Mesothelial cell of epicardium (in vitro differentiated cells): Measurements from ENCODE around the gene SLC35C1. TPM values are rescaled to one million over a fixed set of nuclear protein-coding genes. Genes with fewer than 3 reads are reported as not detected.

Experiments used
- DNase-seq, 2 experiments: peaks; one replicate each; pipeline ENCODE4 v3.0.0; 2021; ENCODE audit warnings: low spot score in 2 of 2; ENCODE audit not compliant: unreplicated experiment in 2 of 2
- H3K27ac Mint-ChIP-seq: 2 replicates; pipeline ENCODE4 v1.8.0; 2021; ENCODE audit warnings: mixed read lengths
- H3K27me3 Mint-ChIP-seq: 2 replicates; pipeline ENCODE4 v1.8.0; 2021; ENCODE audit warnings: low read depth, mixed read lengths
- H3K36me3 Mint-ChIP-seq: 2 replicates; pipeline ENCODE4 v1.8.0; 2021; ENCODE audit warnings: mixed read lengths
- H3K4me1 Mint-ChIP-seq: 2 replicates; pipeline ENCODE4 v1.8.0; 2021; ENCODE audit warnings: mixed read lengths
- H3K4me3 Mint-ChIP-seq: 2 replicates; pipeline ENCODE4 v1.8.0; 2021; ENCODE audit warnings: mild to moderate bottlenecking, moderate library complexity, mixed read lengths
- H3K9me3 Mint-ChIP-seq: 2 replicates; pipeline ENCODE4 v1.8.0; 2021; ENCODE audit warnings: mixed read lengths
- CTCF ChIP-seq: fragments of 200-600 bp; sonication (generic); IDR thresholded peaks from one replicate; pipeline ENCODE4 v1.5.0; 2021; ENCODE audit warnings: antibody characterized with exemption; ENCODE audit not compliant: unreplicated experiment
- total RNA-seq: library from RNA; stranded (reverse); gene quantifications from 3 replicates; pipeline ENCODE4 v1.2.1, GENCODE V29; 2021

Gene SLC35C1
- total RNA-seq, 1 donor from 2014 or later, result 14.5 TPM

GRCh38 chr11:45810431-45811108 is 5.6 kb downstream of the SLC35C1 start:
- Mint-ChIP-seq H3K27ac (no peak overlapping the region), H3K9me3 (no peaks in the 10 kb centered on the region), H3K4me3 (no peak overlapping the region), H3K36me3 (peaks cover 4% of the 10 kb centered on the region), H3K27me3 (no peaks in the 10 kb centered on the region), H3K4me1 (peaks cover 27% of the 10 kb centered on the region)
- TF ChIP-seq CTCF, result no peak
- DNase-seq, result no peak

- no peaks in the 10 kb centered on the region for H3K27me3 Mint-ChIP-seq
- no peak for TF ChIP-seq CTCF
- no peak for DNase-seq
- H3K4me1 Mint-ChIP-seq, result peaks cover 26% of the 10 kb centered on the region
- no peak overlapping the region for H3K4me3 Mint-ChIP-seq
- H3K9me3 Mint-ChIP-seq, result no peaks in the 10 kb centered on the region
- no peak overlapping the region for H3K27ac Mint-ChIP-seq
- peaks cover 4% of the 10 kb centered on the region for H3K36me3 Mint-ChIP-seq
Measured at GRCh38 chr11:45811109-45811435, 6.1 kb downstream of the SLC35C1 start.

GRCh38 chr11:45811571-45812290 is 6.8 kb downstream of the SLC35C1 start:
- peaks cover 4% of the 10 kb centered on the region for H3K36me3 Mint-ChIP-seq
- H3K27me3 Mint-ChIP-seq, result no peaks in the 10 kb centered on the region
- DNase-seq, result no peak
- H3K4me3 Mint-ChIP-seq, result no peak overlapping the region
- H3K9me3 Mint-ChIP-seq, result no peaks in the 10 kb centered on the region
- H3K4me1 Mint-ChIP-seq, result peaks cover 19% of the 10 kb centered on the region
- no peak overlapping the region for H3K27ac Mint-ChIP-seq
- no peak for TF ChIP-seq CTCF

GRCh38 chr11:45812581-45813548 is 7.9 kb downstream of the SLC35C1 start:
- Mint-ChIP-seq H3K9me3 (no peaks in the 10 kb centered on the region), H3K36me3 (peaks cover 4% of the 10 kb centered on the region), H3K4me1 (peaks cover 9% of the 10 kb centered on the region), H3K27me3 (no peaks in the 10 kb centered on the region), H3K27ac (peak overlapping the region; percentile 53), H3K4me3 (no peak overlapping the region)
- no peak for DNase-seq
- no peak for TF ChIP-seq CTCF

GRCh38 chr11:45815747-45816146 is 10.8 kb downstream of the SLC35C1 start:
- Mint-ChIP-seq H3K36me3 (peaks cover 2% of the 10 kb centered on the region), H3K4me1 (peaks cover 5% of the 10 kb centered on the region), H3K27ac (no peak overlapping the region), H3K4me3 (no peak overlapping the region), H3K9me3 (peaks cover 4% of the 10 kb centered on the region), H3K27me3 (no peaks in the 10 kb centered on the region)
- DNase-seq, result no peak
- TF ChIP-seq CTCF, result no peak
